Stimulated activated CD8-positive, alpha-beta memory T cell treated with anti-CD3 and anti-CD28 coated beads, Interleukin-2, amount 100 ng/mL, for 48 hours (primary cell): ENCODE data around the gene CXCR6.

Experiments
- DNase-seq, 2 donors: peaks; one replicate each; pipeline ENCODE4 v3.0.0-alpha.2; 2020; ENCODE audit warnings: low read depth in 2 of 2

The CXCR6 gene

DNA sequence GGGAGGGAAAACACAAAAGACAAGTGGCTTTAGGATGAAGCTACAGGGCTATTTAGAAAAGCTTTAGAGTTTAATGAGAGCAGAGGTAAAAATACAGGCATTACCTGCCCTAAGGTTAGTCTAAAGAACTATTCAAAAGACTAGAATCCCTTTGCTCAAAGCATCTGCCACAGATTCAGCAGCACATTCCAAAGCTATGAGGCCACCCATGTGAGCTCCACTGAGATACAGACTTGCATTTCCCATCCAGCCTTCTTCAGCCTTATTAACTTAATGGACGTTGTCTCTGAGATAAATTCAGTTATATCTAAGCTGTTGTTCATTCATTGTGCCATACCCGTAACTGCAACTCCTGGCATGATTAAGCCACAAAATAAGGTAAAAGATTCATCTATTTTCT lies 25.4 kb downstream of the CXCR6 start:
- no peak for DNase-seq

DNA sequence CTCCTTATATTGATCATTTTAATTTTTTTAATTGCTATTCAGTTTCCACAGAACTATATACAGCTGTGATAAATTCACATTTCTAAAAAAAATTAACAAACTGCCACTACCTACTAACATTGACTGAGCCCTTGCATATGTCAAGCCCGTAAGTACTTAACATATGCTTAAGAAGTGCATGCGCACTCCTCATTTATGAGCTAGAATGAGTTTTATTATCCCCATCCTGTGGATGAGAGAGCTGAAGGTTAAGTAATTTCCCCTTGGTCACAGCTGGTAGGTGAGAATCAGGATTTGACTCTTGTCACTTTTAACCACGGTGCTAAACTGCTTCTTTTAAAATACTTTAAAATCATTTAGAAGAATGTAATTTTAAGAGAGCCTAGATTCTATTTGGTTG lies 25.9 kb downstream of the CXCR6 start:
- no peak for DNase-seq

DNA sequence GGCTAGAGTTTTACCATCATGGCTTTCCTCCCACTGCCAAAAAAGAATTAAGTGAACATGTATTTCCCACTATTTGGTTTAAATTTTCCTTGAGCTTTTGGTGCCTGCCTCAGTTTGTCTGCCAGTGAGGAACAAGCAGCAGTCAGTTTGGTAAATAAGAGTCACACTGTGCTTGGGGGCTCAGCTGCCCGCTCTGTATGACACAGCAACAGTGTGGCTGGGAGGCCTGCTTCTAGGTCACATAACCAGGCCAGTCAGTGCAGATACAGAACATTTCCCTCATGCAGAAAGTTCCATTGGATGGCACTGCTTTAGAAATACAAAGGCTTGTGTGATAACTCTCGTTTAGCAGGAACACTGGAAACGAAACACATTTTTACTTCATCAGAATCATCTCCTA lies 26.7 kb downstream of the CXCR6 start:
- DNase-seq: no peak

DNA sequence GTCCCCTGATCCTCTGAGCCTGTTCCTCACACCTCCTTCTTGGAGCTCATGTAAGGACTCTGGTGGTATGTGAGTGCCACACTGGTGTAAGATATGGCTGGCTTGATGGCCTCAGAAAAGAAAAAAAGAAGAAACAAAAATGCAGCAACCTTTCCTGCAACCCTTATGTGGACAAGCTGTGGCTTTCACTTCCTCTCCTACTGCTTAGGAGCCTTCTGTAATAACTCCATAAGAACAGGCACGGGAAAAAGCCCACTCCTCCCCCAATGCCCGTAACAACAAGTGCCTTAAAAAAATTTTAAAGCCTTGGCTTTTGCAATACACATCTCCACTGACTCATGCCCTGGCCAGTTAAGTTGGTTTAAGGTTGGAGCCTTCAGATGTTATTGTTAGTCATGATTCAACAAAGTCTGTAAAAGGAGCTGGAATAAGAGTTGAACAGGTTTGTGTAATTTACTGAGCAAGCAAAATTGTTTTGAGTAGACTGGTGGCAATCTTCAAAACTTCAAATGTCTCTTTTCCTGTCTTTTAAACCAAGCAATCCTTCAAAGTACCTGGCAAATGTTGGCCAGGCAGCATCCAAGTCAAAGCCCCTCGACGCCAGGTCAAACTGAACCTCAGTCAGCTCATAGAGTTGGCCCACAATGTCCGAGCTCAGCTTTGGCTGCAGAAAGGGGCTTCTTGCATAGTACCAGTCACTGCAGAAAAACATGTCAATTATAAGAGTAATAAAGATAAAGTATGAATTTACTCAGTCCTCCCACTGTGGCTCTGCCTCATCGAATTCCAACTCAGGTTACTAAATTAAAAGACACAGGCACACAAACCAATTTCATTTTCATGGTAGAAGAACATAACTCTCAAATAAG lies 29.5 kb downstream of the CXCR6 start:
- no peak for DNase-seq

DNA sequence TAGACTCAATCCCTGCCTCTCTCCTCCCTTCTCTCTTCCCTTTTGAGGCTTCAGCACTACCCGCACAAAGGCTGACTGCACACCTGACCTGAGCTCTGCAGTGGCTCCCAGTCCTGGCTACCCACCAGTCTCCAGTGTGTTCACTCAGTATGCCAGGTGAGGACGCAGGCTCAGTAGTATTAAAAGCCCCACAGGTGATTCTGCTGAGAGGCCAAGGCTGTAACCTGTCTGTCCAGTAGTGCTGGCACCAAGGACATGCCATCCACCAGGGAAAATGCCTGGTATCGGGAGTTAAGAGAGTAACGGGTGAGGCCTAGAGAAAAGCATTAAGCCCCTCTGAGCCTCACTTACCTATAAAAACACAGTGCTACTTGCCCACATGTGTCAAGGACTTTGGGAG lies 31.4 kb downstream of the CXCR6 start:
- DNase-seq: no peak

GRCh38 chr3:45975686-45976085 lies 32.4 kb downstream of the CXCR6 start:
- no peak for DNase-seq

- no peak for DNase-seq
These were observed 33.2 kb downstream of the CXCR6 start for GRCh38 chr3:45976191-45977091.

DNA sequence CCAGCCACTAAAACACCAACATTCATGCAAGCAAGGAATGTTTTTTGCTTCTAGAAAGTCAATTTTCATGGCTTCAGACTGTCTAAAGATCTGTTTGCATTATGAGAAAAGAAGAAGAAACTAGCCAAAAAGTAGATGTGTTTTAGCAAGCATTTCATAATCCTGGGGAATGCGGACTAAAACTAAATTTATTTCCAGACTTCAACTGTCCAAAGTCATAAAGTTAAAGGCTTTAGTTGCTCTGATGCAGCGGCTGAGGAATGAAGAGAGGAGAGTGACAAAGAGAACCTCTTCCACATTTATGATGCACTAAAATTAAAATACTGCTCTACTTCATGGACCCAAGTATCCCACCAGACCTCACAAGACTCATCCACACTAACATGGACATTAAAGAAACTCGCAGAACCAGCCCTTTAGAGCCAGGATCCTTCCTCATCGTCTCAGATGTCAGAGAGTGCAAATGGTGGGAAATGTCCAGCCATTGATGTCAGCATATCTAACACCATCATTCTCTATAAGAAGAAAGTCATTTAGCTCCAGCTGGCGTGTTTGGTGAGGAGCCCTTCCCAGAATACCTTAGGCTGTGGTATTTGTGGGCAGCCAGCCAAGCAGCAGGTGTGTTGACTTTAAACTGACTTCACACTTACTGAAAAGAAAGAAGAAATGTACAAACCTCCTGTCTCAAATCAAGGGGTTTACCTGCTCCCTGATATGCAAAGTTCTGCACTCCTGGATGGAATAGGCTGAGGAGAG lies 34.9 kb downstream of the CXCR6 start:
- DNase-seq: peak in 1 of 2 donors; percentile 39

GRCh38 chr3:45979378-45979777 lies 36.1 kb downstream of the CXCR6 start:
- DNase-seq: no peak

GRCh38 chr3:45980229-45980813 lies 37.1 kb downstream of the CXCR6 start:
- DNase-seq: no peak

DNA sequence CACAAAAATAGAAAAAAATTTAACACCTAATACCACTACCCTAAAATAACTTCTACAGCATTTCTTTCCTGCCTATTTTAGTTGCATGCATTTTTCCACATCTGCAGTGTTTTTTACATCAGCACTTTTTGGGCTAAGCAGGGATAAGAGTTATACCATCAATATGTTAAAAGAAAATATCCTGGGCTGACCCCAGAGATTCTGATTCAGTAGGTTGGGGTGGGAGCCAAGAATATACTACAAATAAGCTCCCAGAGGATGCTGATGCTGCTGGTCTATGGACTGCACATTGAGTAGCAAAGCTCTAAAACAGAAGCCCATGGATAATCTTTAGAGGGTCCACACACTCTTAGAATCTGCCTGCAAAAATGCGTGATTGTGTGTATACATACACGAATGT lies 37.6 kb downstream of the CXCR6 start:
- DNase-seq: no peak

- DNase-seq: no peak
These were observed 38.2 kb downstream of the CXCR6 start for GRCh38 chr3:45981346-45982074.

- no peak for DNase-seq
These were observed 40.5 kb downstream of the CXCR6 start for GRCh38 chr3:45983770-45984169.

GRCh38 chr3:45984331-45985312 lies 41.4 kb downstream of the CXCR6 start:
- no peak for DNase-seq

DNA sequence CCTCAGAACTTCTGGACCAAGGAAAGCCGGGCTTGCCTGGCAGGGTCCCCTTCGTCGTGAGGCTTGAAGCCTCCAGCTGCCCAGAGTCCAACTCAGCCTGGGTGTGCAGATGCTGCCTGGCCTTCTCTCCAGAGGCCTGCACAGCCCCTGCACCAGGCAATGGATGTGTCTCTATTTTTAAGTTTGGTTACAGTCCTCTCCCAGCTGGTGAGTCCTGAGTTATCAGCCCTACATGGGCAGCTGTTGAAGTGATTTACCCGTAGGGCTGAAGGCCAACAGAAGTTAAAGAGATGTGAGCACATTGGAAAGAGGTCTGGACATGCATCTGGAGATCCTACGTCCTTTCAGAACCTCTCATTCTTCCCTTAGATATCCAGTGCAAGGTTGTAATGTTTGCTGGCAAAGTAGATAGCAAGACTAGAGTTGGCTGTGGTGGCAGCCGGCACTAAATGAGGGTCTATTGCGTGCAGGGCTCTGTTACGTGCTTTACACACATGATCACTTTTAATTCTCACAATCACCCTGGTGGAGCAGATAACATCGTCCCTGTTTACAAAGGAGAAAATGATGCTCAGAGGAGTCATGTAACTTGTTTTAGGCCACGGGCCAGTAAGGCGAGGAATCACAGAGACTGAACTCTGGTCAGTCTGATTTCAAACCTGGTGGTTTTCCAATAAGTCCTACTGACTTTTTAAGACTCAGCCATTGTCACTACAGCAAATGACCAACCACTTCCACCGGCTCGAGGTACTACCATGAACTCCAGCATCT lies 42.5 kb downstream of the CXCR6 start:
- no peak for DNase-seq

DNA sequence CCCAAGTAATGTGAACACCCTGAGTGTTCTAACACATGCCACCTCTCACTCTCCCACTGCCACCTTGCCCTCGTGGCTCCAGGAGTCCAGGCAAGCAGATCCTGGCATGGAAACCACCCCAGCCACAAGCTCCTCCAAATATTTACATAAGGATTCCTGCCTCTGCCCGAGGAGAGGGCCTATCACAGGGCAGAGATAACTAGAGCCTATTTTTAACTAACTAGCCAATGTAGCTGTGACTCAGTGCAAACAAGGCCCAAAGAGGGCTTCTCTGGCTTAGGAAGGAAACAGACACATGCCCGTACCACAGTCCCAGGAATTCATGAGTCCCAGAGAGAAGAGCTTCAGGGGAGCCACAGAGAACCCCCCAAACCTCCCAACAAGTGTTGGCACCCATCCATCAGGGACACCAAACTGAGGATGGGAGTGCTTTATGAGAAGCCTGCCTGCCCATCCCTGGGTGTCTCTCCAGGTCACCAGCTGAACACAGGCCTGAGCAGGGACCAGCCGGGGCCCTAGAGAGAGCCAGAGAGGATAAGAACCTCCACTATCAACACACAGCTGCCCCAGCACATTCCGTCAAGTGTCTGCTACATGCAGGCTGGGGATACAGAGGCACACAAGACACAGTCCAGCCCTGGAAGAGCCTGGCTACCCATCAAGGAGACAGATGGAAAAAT lies 43.2 kb downstream of the CXCR6 start:
- DNase-seq: no peak

DNA sequence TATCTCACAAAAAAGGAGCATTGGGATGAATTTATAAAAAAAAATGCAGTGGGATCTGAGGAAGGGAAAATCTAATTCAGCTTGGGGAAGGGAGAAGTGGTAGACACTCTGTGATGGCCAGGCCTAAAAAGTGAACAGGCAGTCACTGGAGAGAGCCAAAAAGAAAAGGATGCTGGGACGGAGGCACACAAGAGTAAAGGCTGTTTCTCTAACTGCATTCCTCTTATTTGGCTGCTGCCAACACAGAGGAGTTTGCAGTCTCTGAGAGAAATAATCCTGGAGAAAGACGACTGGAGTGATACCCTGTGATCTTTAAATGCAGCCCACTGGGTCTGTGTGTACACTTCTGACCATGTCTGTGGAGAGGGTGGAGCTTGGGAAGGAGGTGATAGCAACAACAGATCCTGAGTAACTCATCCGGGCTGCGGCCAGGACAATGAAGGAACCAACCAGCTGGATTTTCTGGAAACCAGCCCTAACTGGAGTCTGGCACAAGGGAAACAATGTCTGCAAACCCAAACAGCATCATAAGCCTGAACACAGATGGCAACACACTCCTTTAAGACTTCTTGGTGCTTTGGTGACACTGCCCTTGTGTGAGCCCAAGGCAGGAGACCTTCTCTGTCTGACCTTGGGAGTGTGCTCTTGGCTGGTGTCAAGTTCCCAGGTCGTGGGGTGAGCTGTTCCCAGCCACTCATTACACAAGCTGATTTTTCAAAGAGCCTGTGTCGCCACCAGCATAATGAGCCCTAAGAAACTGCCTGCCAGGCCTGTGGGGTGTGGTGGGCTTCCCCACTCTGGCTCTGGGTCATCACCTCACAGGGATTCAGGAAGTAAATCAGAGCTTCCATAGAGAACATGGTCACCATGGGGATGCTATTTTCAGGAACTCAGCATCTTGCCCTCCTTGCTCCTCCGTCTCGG lies 44.4 kb downstream of the CXCR6 start:
- DNase-seq: no peak
